Endothelial cell of umbilical vein (primary cell): ENCODE measurements around the gene PSAPL1. TPM values are rescaled to one million over a fixed set of nuclear protein-coding genes. Genes with fewer than 3 reads are reported as not detected.

ENCODE experiments used
- BruUV-seq: library from RNA; stranded (reverse); fragments of 400-500 nt; replicated peaks from 2 replicates; lab custom pipeline; 2021; lab: Mats Ljungman, UMichigan
- CTCF ChIA-PET: fragments of 300-600, 350-600 bp; sonication (Branson Sonifier 250); formaldehyde crosslinking; loops from one replicate; lab custom pipeline; 2021; ENCODE audit warnings: antibody characterized with exemption, inconsistent platforms; lab: Charles Lee
- POLR2A ChIA-PET: fragments of 300-600, 350-600 bp; sonication (Branson Sonifier 250); formaldehyde crosslinking; loops from one replicate; lab custom pipeline; 2021; ENCODE audit warnings: antibody characterized with exemption, inconsistent platforms; lab: Charles Lee
- DNase-seq: peaks from one replicate; pipeline ENCODE4 v3.0.0-alpha.2; 2011; ENCODE audit warnings: low read depth, low spot score
- FAIRE-seq: peaks from 2 replicates; lab custom pipeline; 2011; peaks lifted over from hg19 to GRCh38; lab: Jason Lieb, UNC
- H2AFZ ChIP-seq: 2 replicates; pipeline ENCODE4 v1.6.0; 2012; ENCODE audit warnings: low read depth, low read length, control low read depth, inconsistent platforms
- H3K27ac ChIP-seq: 2 replicates; pipeline ENCODE4 v1.5.1; 2011; ENCODE audit warnings: low read depth, mild to moderate bottlenecking, control low read depth, low read length, moderate library complexity; ENCODE audit not compliant: insufficient read depth
- H3K27me3 ChIP-seq, 2 experiments: 2 replicates each; pipeline versions ENCODE4 v1.6.0 to v1.6.1; 2011; ENCODE audit warnings: low read length in 2 of 2, mixed read lengths in 1 of 2; ENCODE audit not compliant: control insufficient read depth in 2 of 2, insufficient read depth in 2 of 2
- H3K36me3 ChIP-seq, 2 experiments: 2 replicates in 1 of 2; 3 replicates in 1 of 2; pipeline ENCODE4 v1.5.1; 2011; ENCODE audit warnings: low read length in 2 of 2, mild to moderate bottlenecking in 1 of 2, moderate library complexity in 1 of 2; ENCODE audit not compliant: control insufficient read depth in 2 of 2, insufficient read depth in 2 of 2; ENCODE audit errors: extremely low read depth in 1 of 2
- H3K4me1 ChIP-seq: 3 replicates; pipeline ENCODE4 v1.5.1; 2011; ENCODE audit warnings: mild to moderate bottlenecking, low read length; ENCODE audit not compliant: control insufficient read depth, insufficient read depth; ENCODE audit errors: extremely low read depth
- H3K4me2 ChIP-seq: 2 replicates; pipeline ENCODE4 v1.6.1; 2011; ENCODE audit warnings: low read length, control low read depth, mixed read lengths; ENCODE audit not compliant: insufficient read depth
- H3K4me3 ChIP-seq, 3 experiments: fragments of 200-600 bp in 1 of 3; sonication (generic), shearing (Covaris generic) in 1 of 3; replicated peaks in 1 of 3; 2 replicates each; pipeline ENCODE4 v1.5.1; 2011 to 2016; ENCODE audit warnings: control low read depth in 3 of 3, low read length in 3 of 3, mild to moderate bottlenecking in 2 of 3, inconsistent platforms in 1 of 3, low read depth in 1 of 3, moderate library complexity in 1 of 3; ENCODE audit not compliant: insufficient read depth in 1 of 3
- H3K79me2 ChIP-seq: 2 replicates; pipeline ENCODE4 v1.6.0; 2012; ENCODE audit warnings: low read length, inconsistent platforms; ENCODE audit not compliant: control insufficient read depth, insufficient read depth
- H3K9ac ChIP-seq: replicated peaks from 2 replicates; pipeline ENCODE3; 2011; ENCODE audit warnings: low read length, control low read depth; ENCODE audit not compliant: insufficient read depth; ENCODE audit errors: extremely low read depth
- H3K9me1 ChIP-seq: replicated peaks from 3 replicates; pipeline ENCODE4 v1.6.0; 2011; ENCODE audit warnings: mild to moderate bottlenecking, low read length; ENCODE audit not compliant: control insufficient read depth, insufficient read depth; ENCODE audit errors: extremely low read depth
- H3K9me3 ChIP-seq: replicated peaks from 2 replicates; pipeline ENCODE4 v1.5.1; 2012; ENCODE audit warnings: low read length, inconsistent platforms; ENCODE audit not compliant: control insufficient read depth, insufficient read depth
- H4K20me1 ChIP-seq: replicated peaks from 2 replicates; pipeline ENCODE3; 2011; ENCODE audit warnings: mild to moderate bottlenecking, low read length; ENCODE audit not compliant: control insufficient read depth, insufficient read depth; ENCODE audit errors: extremely low read depth
- EZH2 ChIP-seq: IDR thresholded peaks from 2 replicates; pipeline ENCODE4 v1.6.1; 2012; ENCODE audit warnings: borderline replicate concordance, low read depth, mild to moderate bottlenecking, moderate library complexity, low read length, inconsistent platforms; ENCODE audit not compliant: severe bottlenecking
- FOS ChIP-seq: IDR thresholded peaks from 2 replicates; pipeline ENCODE4 v1.6.1; 2011; ENCODE audit warnings: mild to moderate bottlenecking, low read length, moderate library complexity, borderline replicate concordance; ENCODE audit not compliant: insufficient read depth
- GATA2 ChIP-seq: IDR thresholded peaks from 2 replicates; pipeline ENCODE4 v1.7.0; 2011; ENCODE audit warnings: low read depth, mild to moderate bottlenecking, moderate library complexity, mixed read lengths, low read length; ENCODE audit not compliant: insufficient read length, insufficient read depth
- JUN ChIP-seq: IDR thresholded peaks from 2 replicates; pipeline ENCODE4 v1.6.1; 2011; ENCODE audit warnings: borderline replicate concordance, low read depth; ENCODE audit not compliant: insufficient read length, insufficient read depth
- MYC ChIP-seq: IDR thresholded peaks from one replicate; pipeline ENCODE4 v1.6.1; 2011; ENCODE audit warnings: mild to moderate bottlenecking, low read depth, low read length
- POLR2A ChIP-seq: IDR thresholded peaks from 2 replicates; pipeline ENCODE4 v1.6.1; 2012; ENCODE audit warnings: low read depth, mild to moderate bottlenecking, control low read depth, low read length
- POLR2AphosphoS5 ChIP-seq: IDR thresholded peaks from 2 replicates; pipeline ENCODE4 v1.6.1; 2012; ENCODE audit warnings: low read depth, mild to moderate bottlenecking, control low read depth, low read length, moderate library complexity; ENCODE audit not compliant: insufficient read depth
- dilution Hi-C: fragments of 300-500 bp; cut with MboI; formaldehyde crosslinking; loops from one replicate; pipeline ENCODE4 v1.15.0; 2019; ENCODE audit warnings: low sequenced_read_pairs; ENCODE audit not compliant: extremely low pct_ligation_motif_present
- intact Hi-C: fragments of 100-400 bp; cut with micrococcal nuclease; formaldehyde crosslinking; loops from one replicate; pipeline ENCODE4 v1.10.0; 2022
- polyA plus RNA-seq, 4 experiments: library from polyadenylated mRNA; depleted of rRNA in 3 of 4; stranded (reverse) in 3 of 4; unstranded in 1 of 4; fragments of >200 nt; gene quantifications; 2 replicates each; pipeline versions ENCODE4 v1.2.1 to v1.2.3, GENCODE V29; 2011 to 2012; ENCODE audit warnings: missing spikeins in 1 of 4
- total RNA-seq: library from RNA; stranded (reverse); gene quantifications from 2 replicates; pipeline ENCODE4 v1.2.3, GENCODE V29; 2021
- TF ChIP-seq, protein P1 (sequence below), 2 donors: IDR thresholded peaks; 1 replicate in 1 of 2; 2 replicates in 1 of 2; pipeline ENCODE4 v1.5.1; 2011; ENCODE audit warnings: low read length in 2 of 2, mild to moderate bottlenecking in 2 of 2, moderate library complexity in 2 of 2, control low read depth in 1 of 2, inconsistent platforms in 1 of 2, low read depth in 1 of 2; ENCODE audit not compliant: insufficient read depth in 1 of 2; ENCODE audit errors: extremely low read depth in 1 of 2
- TF ChIP-seq, protein P2 (sequence below): IDR thresholded peaks from 2 replicates; pipeline ENCODE4 v1.6.1; 2011; ENCODE audit not compliant: insufficient read depth, insufficient read length

Gene PSAPL1
- total and polyA plus RNA-seq, 2 donors (not counting 3 experiments of a cell fraction or from before 2014, with no cell fraction given): not detected

DNA sequence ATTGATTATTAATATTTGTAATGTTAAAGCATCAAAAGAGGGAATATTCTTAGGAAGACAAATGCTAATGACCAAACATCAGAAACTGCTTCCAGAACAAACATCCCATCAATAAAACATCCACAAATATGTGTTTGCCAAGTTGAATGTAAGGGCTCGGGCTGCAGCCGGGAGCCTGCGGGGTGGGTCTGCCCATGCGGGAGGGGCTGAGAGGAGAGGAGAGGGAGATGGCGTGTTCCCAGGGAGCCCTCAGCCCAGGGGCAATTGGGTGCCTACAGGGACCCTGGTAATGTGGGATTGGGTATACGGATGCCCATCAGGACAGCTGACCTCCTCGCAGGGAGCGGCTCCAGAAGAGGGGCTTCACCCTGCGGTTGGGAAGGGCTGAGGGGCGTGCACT, 38.4 kb upstream of the PSAPL1 start:
- no peak overlapping the region for H2AFZ ChIP-seq
- no peak overlapping the region for H3K4me3 ChIP-seq
- no peak overlapping the region for H3K27ac ChIP-seq
- no peaks in the 10 kb centered on the region for H3K9me3 ChIP-seq
- no peak for TF ChIP-seq EZH2
- TF ChIP-seq POLR2AphosphoS5: no peak
- TF ChIP-seq FOS: no peak
- TF ChIP-seq GATA2: no peak
- TF ChIP-seq JUN: no peak
- TF ChIP-seq, protein P1, sequence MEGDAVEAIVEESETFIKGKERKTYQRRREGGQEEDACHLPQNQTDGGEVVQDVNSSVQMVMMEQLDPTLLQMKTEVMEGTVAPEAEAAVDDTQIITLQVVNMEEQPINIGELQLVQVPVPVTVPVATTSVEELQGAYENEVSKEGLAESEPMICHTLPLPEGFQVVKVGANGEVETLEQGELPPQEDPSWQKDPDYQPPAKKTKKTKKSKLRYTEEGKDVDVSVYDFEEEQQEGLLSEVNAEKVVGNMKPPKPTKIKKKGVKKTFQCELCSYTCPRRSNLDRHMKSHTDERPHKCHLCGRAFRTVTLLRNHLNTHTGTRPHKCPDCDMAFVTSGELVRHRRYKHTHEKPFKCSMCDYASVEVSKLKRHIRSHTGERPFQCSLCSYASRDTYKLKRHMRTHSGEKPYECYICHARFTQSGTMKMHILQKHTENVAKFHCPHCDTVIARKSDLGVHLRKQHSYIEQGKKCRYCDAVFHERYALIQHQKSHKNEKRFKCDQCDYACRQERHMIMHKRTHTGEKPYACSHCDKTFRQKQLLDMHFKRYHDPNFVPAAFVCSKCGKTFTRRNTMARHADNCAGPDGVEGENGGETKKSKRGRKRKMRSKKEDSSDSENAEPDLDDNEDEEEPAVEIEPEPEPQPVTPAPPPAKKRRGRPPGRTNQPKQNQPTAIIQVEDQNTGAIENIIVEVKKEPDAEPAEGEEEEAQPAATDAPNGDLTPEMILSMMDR (IDR thresholded peaks at IDR 0.05; ENCODE audit: extremely low read depth in 1 of 2, insufficient read depth in 1 of 2, low read depth in 1 of 2, low read length in 2 of 2): no peak
- no peak for TF ChIP-seq POLR2A
- TF ChIP-seq, protein P2, sequence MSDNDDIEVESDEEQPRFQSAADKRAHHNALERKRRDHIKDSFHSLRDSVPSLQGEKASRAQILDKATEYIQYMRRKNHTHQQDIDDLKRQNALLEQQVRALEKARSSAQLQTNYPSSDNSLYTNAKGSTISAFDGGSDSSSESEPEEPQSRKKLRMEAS: no peak
- no peak for TF ChIP-seq MYC
- H3K4me2 ChIP-seq: no peak overlapping the region
- no peaks in the 10 kb centered on the region for H3K36me3 ChIP-seq
- ChIA-PET POLR2A (no interaction called here), CTCF (no interaction called here)
- no peak for DNase-seq
- no TSS peak for BruUV-seq
- no peaks in the 10 kb centered on the region for H3K27me3 ChIP-seq
- H3K79me2 ChIP-seq: no peaks in the 10 kb centered on the region
- dilution Hi-C loops: no loop called here
- FAIRE-seq: no peak
- intact Hi-C loops: no loop called here
- no peak overlapping the region for H3K9ac ChIP-seq
- H3K4me1 ChIP-seq: no peaks in the 10 kb centered on the region
- H3K9me1 ChIP-seq: no peaks in the 10 kb centered on the region
- no peaks in the 10 kb centered on the region for H4K20me1 ChIP-seq
